Left lung (tissue), 14 donors: Measurements from ENCODE around the gene SPIRE1. TPM values are rescaled to one million over a fixed set of nuclear protein-coding genes. Genes with fewer than 3 reads are reported as not detected.

Source experiments
- ATAC-seq: fragments of 200-7000 bp; cut with Tn5 transposase; one replicate; pipeline ENCODE4 v1.9.1; 2020; ENCODE audit warnings: moderate library complexity
- DNase-seq, 4 donors: peaks; one replicate each; pipeline ENCODE4 v3.0.0-alpha.2; 2013 to 2020
- H3K27ac ChIP-seq, 2 donors: fragments of 200-600 bp; sonication (generic) in 1 of 2; one replicate each; pipeline versions ENCODE4 v1.5.0 to v1.8.0; 2020 to 2021
- H3K27me3 ChIP-seq, 2 donors: fragments of 200-600 bp; sonication (generic) in 1 of 2; one replicate each; pipeline versions ENCODE4 v1.5.0 to v1.8.0; 2020 to 2021
- H3K36me3 ChIP-seq, 2 donors: fragments of 200-600 bp; sonication (generic) in 1 of 2; one replicate each; pipeline versions ENCODE4 v1.5.0 to v1.8.0; 2020 to 2021
- H3K4me1 ChIP-seq, 2 donors: fragments of 200-600 bp; one replicate each; pipeline ENCODE4 v1.8.0; 2021
- H3K4me3 ChIP-seq, 2 donors: fragments of 200-600 bp; sonication (generic) in 1 of 2; one replicate each; pipeline versions ENCODE4 v1.5.0 to v1.8.0; 2020 to 2021; ENCODE audit warnings: mild to moderate bottlenecking in 1 of 2
- H3K9me3 ChIP-seq, 2 donors: fragments of 200-600 bp; sonication (generic) in 1 of 2; one replicate each; pipeline versions ENCODE4 v1.5.0 to v1.8.0; 2020 to 2021
- CTCF ChIP-seq, 2 donors: fragments of 200-600 bp; sonication (generic) in 1 of 2; IDR thresholded peaks; one replicate each; pipeline versions ENCODE4 v1.5.0 to v1.8.0; 2021; ENCODE audit warnings: antibody characterized with exemption in 2 of 2
- intact Hi-C, 2 donors: fragments of 100-400 bp; cut with DNase I; formaldehyde crosslinking; loops; one replicate each; pipeline versions ENCODE4 v1.11.2 to v1.14.2; 2022
- long read RNA-seq, 12 donors: library from polyadenylated mRNA in 2 of 12; unstranded in 2 of 12; transcript quantifications; one replicate each; pipeline ENCODE4 v2.0.0 and lab custom pipeline, GENCODE V29; 2019 to 2026
- polyA plus RNA-seq, 6 donors: library from polyadenylated mRNA; unstranded; fragments of 120-200 nt; gene quantifications; one replicate each; pipeline ENCODE4 v1.2.1, GENCODE V29; 2013; ENCODE audit not compliant: insufficient read length in 6 of 6
- total RNA-seq, 2 donors: library from RNA; stranded (reverse); fragmentation: NEBNext Ultra II Directional; extraction: Animal tissue kit (Norgen Biotek cat#: 25700); gene quantifications; one replicate each; pipeline ENCODE4 v1.2.1, GENCODE V29; 2021
- donor health status: DM: no; HTN: yes; CAD: no.
- donor health status: DM: no; HTN: no; CAD: no.

The SPIRE1 gene
- total RNA-seq (10 to 100 TPM; 43.8 to 50.4 TPM), polyA plus RNA-seq (10 to 100 TPM; 12.1 to 16.9 (median 14.4) TPM)
- long read RNA-seq, donor 1, partial matches to known transcripts, result 0 of 2 reads
- long read RNA-seq, donor 1, other reads (novel, unspliced or antisense), result 0 of 2 reads
- long read RNA-seq, donor 2, full-length matches to known transcripts, result 1 of 1 reads
- long read RNA-seq, donor 2, partial matches to known transcripts, result 0 of 1 reads
- long read RNA-seq, donor 2, other reads (novel, unspliced or antisense), result 0 of 1 reads
- long read RNA-seq, donor 3, full-length matches to known transcripts, result 1 of 1 reads
- long read RNA-seq, donor 3, partial matches to known transcripts, result 0 of 1 reads
- long read RNA-seq, donor 3, other reads (novel, unspliced or antisense), result 0 of 1 reads
- long read RNA-seq, donor 4, partial matches to known transcripts, result 1 of 1 reads
- long read RNA-seq, donor 4, other reads (novel, unspliced or antisense), result 0 of 1 reads
- long read RNA-seq, donor 5, result 0 reads
- long read RNA-seq, donor 6, full-length matches to known transcripts, result 2 of 2 reads
- long read RNA-seq, donor 6, partial matches to known transcripts, result 0 of 2 reads
- long read RNA-seq, donor 6, other reads (novel, unspliced or antisense), result 0 of 2 reads
- long read RNA-seq, donor 7, result 0 reads
- long read RNA-seq, donor 8, full-length matches to known transcripts, result 2 of 12 reads
- long read RNA-seq, donor 8, partial matches to known transcripts, result 10 of 12 reads
- long read RNA-seq, donor 8, other reads (novel, unspliced or antisense), result 0 of 12 reads
- long read RNA-seq, donor 9, result 0 reads
- long read RNA-seq, donor 10, partial matches to known transcripts, result 0 of 2 reads
- long read RNA-seq, donor 10, other reads (novel, unspliced or antisense), result 2 of 2 reads
- long read RNA-seq, donor 11, result 0 reads
- long read RNA-seq, donor 12, full-length matches to known transcripts, result 1 of 1 reads
- long read RNA-seq, donor 12, partial matches to known transcripts, result 0 of 1 reads
- long read RNA-seq, donor 12, other reads (novel, unspliced or antisense), result 0 of 1 reads

- intact Hi-C loops, result no loop called here
- ATAC-seq, result peak; percentile 89
- no peak for TF ChIP-seq CTCF (IDR thresholded peaks at IDR 0.05)
- no peaks in the 10 kb centered on the region for H3K9me3 ChIP-seq
- H3K27ac ChIP-seq, result peak within 1 kb of the TSS; percentile 86 to 95
- peaks cover 0 to 22% of the 10 kb centered on the region in 2 donors for H3K27me3 ChIP-seq
- peak within 1 kb of the TSS; percentile 69 to 75 for H3K4me3 ChIP-seq
- H3K36me3 ChIP-seq, result no peaks in the 10 kb centered on the region
- DNase-seq, result peak; percentile 55 to 92 (median 78)
- peaks cover 9 to 43% of the 10 kb centered on the region in 2 donors for H3K4me1 ChIP-seq
Observed at GRCh38 chr18:12657684-12658425, at the start of gene SPIRE1. Gene SPIRE1, minus strand, starts transcription at chr18:12658107. Its CDS starts 241 bp downstream, at chr18:12657866.

GRCh38 chr18:12703664-12704063, 45.8 kb upstream of the SPIRE1 start:
- no peak for TF ChIP-seq CTCF (IDR thresholded peaks at IDR 0.05)
- Histone ChIP-seq H3K27me3 (no peaks in the 10 kb centered on the region), H3K9me3 (no peaks in the 10 kb centered on the region), H3K4me1 (peaks cover 12 to 44% of the 10 kb centered on the region in 2 donors), H3K36me3 (peaks cover 0 to 27% of the 10 kb centered on the region in 2 donors), H3K27ac (peak overlapping the region in 1 of 2 donors; percentile 96), H3K4me3 (peak overlapping the region; percentile 71 to 84)
- no peak for ATAC-seq
- intact Hi-C loops, result no loop called here
- no peak for DNase-seq

- ATAC-seq (peak; percentile 63), DNase-seq (no peak)
- Histone ChIP-seq H3K36me3 (peaks cover 0 to 28% of the 10 kb centered on the region in 2 donors), H3K9me3 (no peaks in the 10 kb centered on the region), H3K27me3 (no peaks in the 10 kb centered on the region), H3K4me3 (peak overlapping the region; percentile 71 to 84), H3K27ac (peak overlapping the region; percentile 94 to 96), H3K4me1 (peaks cover 12 to 44% of the 10 kb centered on the region in 2 donors)
- intact Hi-C loops, result no loop called here
- no peak for TF ChIP-seq CTCF (IDR thresholded peaks at IDR 0.05)
Observed at GRCh38 chr18:12703096-12703567, 45.2 kb upstream of the SPIRE1 start.

- DNase-seq (peak; percentile 90 to 96 (median 93)), ATAC-seq (peak; percentile 95)
- H3K4me1 ChIP-seq, result peaks cover 12 to 44% of the 10 kb centered on the region in 2 donors
- no peaks in the 10 kb centered on the region for H3K9me3 ChIP-seq
- H3K27ac ChIP-seq, result peak within 1 kb of the TSS; percentile 94 to 96
- no peak for TF ChIP-seq CTCF (IDR thresholded peaks at IDR 0.05)
- intact Hi-C loops, result no loop called here
- peak within 1 kb of the TSS; percentile 71 to 84 for H3K4me3 ChIP-seq
- no peaks in the 10 kb centered on the region for H3K27me3 ChIP-seq
- H3K36me3 ChIP-seq, result peaks cover 0 to 23% of the 10 kb centered on the region in 2 donors
Observed at GRCh38 chr18:12702221-12703095, 44.6 kb upstream of the SPIRE1 start, which contains the start of the genes CEP76 and PSMG2. Gene CEP76, minus strand, starts transcription at chr18:12702723. Its CDS starts 175 bp downstream, at chr18:12702548. Gene PSMG2, plus strand, starts transcription at chr18:12703042. Its CDS starts 66 bp downstream, at chr18:12703108.
